ENCODE measurements around the gene SLC39A11. TPM values are rescaled to one million over a fixed set of nuclear protein-coding genes. Genes with fewer than 3 reads are reported as not detected.

Gene SLC39A11
- total RNA-seq, 1 donor from 2014 or later = 23.2 TPM

DNA sequence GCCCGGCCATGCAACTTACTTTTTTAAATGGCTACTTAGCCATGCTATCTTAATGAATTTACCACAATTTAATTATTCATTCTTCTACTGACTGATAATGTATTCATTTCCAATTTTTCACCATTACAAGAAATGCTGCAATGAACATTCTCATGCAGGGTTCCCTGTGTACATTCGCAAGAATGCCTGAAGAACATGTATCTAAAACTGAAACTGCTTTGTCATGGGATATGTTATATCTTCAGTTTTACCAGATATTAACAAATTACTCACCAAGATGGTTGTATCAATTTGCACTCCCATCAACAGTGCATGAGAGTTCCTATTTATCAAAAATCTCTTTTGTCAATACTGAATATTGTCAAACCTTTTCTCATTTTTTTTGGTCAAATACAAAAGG is 100.8 kb downstream of the SLC39A11 start:
- H3K27me3 Mint-ChIP-seq = no peaks in the 10 kb centered on the region
- no peak overlapping the region for H3K4me3 Mint-ChIP-seq
- H3K9me3 Mint-ChIP-seq = peaks cover 14% of the 10 kb centered on the region
- peaks cover 6% of the 10 kb centered on the region for H3K36me3 Mint-ChIP-seq
- TF ChIP-seq, protein P1, sequence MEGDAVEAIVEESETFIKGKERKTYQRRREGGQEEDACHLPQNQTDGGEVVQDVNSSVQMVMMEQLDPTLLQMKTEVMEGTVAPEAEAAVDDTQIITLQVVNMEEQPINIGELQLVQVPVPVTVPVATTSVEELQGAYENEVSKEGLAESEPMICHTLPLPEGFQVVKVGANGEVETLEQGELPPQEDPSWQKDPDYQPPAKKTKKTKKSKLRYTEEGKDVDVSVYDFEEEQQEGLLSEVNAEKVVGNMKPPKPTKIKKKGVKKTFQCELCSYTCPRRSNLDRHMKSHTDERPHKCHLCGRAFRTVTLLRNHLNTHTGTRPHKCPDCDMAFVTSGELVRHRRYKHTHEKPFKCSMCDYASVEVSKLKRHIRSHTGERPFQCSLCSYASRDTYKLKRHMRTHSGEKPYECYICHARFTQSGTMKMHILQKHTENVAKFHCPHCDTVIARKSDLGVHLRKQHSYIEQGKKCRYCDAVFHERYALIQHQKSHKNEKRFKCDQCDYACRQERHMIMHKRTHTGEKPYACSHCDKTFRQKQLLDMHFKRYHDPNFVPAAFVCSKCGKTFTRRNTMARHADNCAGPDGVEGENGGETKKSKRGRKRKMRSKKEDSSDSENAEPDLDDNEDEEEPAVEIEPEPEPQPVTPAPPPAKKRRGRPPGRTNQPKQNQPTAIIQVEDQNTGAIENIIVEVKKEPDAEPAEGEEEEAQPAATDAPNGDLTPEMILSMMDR (conservative IDR thresholded peaks at IDR 0.05) = no peak
- no peak overlapping the region for H3K27ac Mint-ChIP-seq
- no peak for DNase-seq (ENCODE audit: extremely low spot score, unreplicated experiment)
- peaks cover 3% of the 10 kb centered on the region for H3K4me1 Mint-ChIP-seq (ENCODE audit: unreplicated experiment)

DNA sequence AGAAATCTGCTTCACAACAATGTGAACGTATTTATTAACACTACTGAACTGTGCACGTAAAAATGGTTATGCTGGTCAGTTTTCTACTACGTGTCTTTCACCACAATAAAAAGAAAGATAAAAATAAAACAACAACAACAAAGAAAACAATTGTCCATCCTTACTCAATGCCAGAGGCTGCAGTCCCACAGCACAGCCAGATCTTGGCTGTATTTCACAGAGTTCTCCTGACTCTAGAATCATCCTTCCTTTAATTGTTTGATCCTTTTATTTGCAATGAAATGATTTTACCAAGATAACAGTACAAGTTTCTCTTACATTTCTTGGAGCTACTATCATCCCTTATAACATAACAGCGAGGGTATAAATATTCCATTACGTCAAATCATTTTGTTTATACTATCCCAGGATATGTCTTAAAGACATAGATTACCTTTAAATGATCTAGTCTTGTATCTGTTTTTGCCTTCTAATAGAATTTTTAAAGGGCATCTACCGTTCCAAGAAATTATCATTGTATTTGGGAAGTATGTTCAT is 103.3 kb downstream of the SLC39A11 start:
- H3K36me3 Mint-ChIP-seq = no peaks in the 10 kb centered on the region
- TF ChIP-seq, protein P1 (conservative IDR thresholded peaks at IDR 0.05) = no peak
- H3K27ac Mint-ChIP-seq = no peak overlapping the region
- no peak overlapping the region for H3K4me3 Mint-ChIP-seq
- H3K9me3 Mint-ChIP-seq = no peaks in the 10 kb centered on the region
- H3K27me3 Mint-ChIP-seq = no peaks in the 10 kb centered on the region
- H3K4me1 Mint-ChIP-seq (ENCODE audit: unreplicated experiment) = peaks cover 3% of the 10 kb centered on the region
- no peak for DNase-seq (ENCODE audit: extremely low spot score, unreplicated experiment)

DNA sequence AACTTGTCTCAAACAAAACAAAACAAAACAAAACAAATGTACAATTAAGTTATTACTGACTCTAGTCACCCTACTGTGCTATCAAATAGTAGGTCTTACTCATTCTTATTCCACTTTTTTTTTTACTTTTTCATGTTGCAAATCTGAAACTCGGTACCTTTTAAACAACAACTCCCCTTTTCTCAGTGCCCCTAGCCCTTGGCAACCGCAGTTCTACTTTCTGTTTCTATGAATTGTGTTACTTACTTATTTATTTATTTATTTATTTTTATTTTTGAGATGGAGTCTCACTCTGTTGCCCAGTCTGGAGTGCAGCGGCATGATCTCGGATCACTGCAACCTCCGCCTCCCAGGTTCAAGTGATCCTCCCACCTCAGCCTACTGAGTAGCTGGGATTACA is 104.0 kb downstream of the SLC39A11 start:
- Mint-ChIP-seq H3K27me3 (no peaks in the 10 kb centered on the region), H3K9me3 (no peaks in the 10 kb centered on the region), H3K4me3 (no peak overlapping the region), H3K27ac (no peak overlapping the region), H3K4me1 (ENCODE audit: unreplicated experiment) (peaks cover 3% of the 10 kb centered on the region), H3K36me3 (no peaks in the 10 kb centered on the region)
- TF ChIP-seq, protein P1 (conservative IDR thresholded peaks at IDR 0.05) = no peak
- no peak for DNase-seq (ENCODE audit: extremely low spot score, unreplicated experiment)

DNA sequence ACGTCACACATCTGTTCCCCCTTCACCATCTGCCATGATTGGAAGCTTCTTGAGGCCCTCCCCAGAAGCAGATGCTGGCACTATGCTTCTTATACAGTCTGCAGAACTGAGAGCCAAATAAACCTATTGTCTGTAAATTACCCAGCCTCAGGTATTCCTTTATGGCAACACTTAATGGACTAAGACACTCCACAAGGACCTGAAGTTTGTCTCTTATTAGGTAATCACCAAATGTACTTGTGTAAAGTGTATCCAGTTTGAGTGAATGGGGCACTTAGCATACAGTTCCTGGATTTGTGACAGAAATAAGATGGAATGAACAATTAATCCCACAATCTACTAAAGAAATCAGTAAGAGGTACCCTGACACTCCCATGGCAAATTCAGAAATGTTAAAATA is 105.3 kb downstream of the SLC39A11 start:
- no peak for DNase-seq (ENCODE audit: extremely low spot score, unreplicated experiment)
- Mint-ChIP-seq H3K4me3 (no peak overlapping the region), H3K27ac (no peak overlapping the region), H3K27me3 (no peaks in the 10 kb centered on the region), H3K4me1 (ENCODE audit: unreplicated experiment) (peaks cover 3% of the 10 kb centered on the region), H3K36me3 (no peaks in the 10 kb centered on the region), H3K9me3 (no peaks in the 10 kb centered on the region)
- TF ChIP-seq, protein P1 (conservative IDR thresholded peaks at IDR 0.05) = no peak

DNA sequence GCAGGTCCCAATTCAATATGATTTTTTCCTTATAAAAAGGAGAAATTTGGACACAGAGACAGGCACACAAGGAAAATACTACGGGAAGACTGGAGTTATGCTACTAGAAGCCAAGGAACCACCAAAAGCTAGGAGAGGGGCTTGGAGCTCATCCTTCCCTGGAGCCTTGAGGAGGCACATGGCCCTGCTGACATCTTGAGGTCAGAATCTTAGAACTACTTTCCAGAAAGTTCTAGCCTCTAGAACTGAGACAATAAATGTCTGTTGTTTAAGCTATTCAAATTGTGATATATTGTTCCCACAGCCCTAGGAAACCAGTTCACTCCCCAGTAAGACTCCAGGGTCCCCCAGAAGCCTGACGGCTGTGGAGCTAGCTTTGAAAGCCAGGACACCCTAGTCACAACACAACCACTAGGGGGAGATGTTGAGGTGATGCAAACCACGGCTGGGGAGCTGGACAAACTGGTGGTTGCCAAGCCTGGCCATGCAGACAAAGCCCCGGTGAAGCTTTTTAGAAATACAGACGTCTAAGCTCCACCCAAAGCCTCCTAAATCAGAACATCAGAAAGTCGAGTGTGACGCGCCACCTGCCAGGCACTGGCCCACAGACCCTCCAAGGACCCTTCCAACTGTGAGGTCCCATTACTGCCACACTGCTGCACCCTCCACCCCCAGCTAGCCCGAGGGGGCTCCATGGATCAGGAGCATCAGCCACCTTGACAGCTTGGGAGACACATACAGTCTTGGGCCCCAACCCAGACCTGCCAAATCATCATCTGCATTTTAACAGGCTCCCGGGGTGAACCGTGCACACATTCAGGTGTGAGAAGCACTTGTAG is 106.4 kb downstream of the SLC39A11 start:
- Mint-ChIP-seq H3K4me3 (no peak overlapping the region), H3K4me1 (ENCODE audit: unreplicated experiment) (peaks cover 3% of the 10 kb centered on the region), H3K9me3 (no peaks in the 10 kb centered on the region), H3K36me3 (no peaks in the 10 kb centered on the region), H3K27me3 (no peaks in the 10 kb centered on the region), H3K27ac (no peak overlapping the region)
- no peak for DNase-seq (ENCODE audit: extremely low spot score, unreplicated experiment)
- TF ChIP-seq, protein P1 (conservative IDR thresholded peaks at IDR 0.05) = peak; percentile 82

All from type B pancreatic cell (in vitro differentiated cells).